Ovary (tissue), 9 donors: ENCODE measurements around the gene ELOVL1. TPM values are rescaled to one million over a fixed set of nuclear protein-coding genes. Genes with fewer than 3 reads are reported as not detected.

ENCODE experiments used
- DNase-seq, 5 donors: peaks; one replicate each; pipeline ENCODE4 v3.0.0-alpha.2; 2019 to 2020
- H3K27ac ChIP-seq, 2 donors: fragments of 200-600 bp; one replicate each; pipeline versions ENCODE4 v1.5.1 to v1.8.0; 2019 to 2022
- H3K27me3 ChIP-seq: fragments of 200-600 bp; one replicate; pipeline ENCODE4 v1.8.0; 2022
- H3K36me3 ChIP-seq: fragments of 200-600 bp; sonication (generic); one replicate; pipeline ENCODE4 v1.5.1; 2019
- H3K4me1 ChIP-seq: one replicate; pipeline ENCODE4 v1.8.1; 2013; ENCODE audit warnings: mild to moderate bottlenecking, moderate library complexity; ENCODE audit not compliant: insufficient read depth
- H3K4me3 ChIP-seq: fragments of 200-600 bp; sonication (generic); one replicate; pipeline ENCODE4 v1.5.1; 2017
- H3K9me3 ChIP-seq, 2 donors: fragments of 200-600 bp in 1 of 2; sonication (generic) in 1 of 2; one replicate each; pipeline versions ENCODE4 v1.5.1 to v1.8.1; 2013 to 2019; ENCODE audit warnings: mild to moderate bottlenecking in 1 of 2, moderate library complexity in 1 of 2
- EP300 ChIP-seq: sonication (generic); formaldehyde crosslinking; IDR thresholded peaks from one replicate; pipeline ENCODE4 v1.6.1; 2017; ENCODE audit warnings: antibody characterized with exemption
- POLR2A ChIP-seq: fragments of 450-650 bp; IDR thresholded peaks from one replicate; pipeline ENCODE4 v1.6.1; 2017; ENCODE audit warnings: antibody characterized with exemption, mild to moderate bottlenecking, moderate library complexity
- WGBS, 3 donors: extraction: QIAGEN DNeasy Blood & Tissue Kit in 1 of 3; methylation state at CpG; one replicate each; pipeline versions ENCODE4 v1.1.5 to v1.1.7; 2013 to 2017; 5-methylcytosine and 5-hydroxymethylcytosine counted together
- intact Hi-C, 4 donors: fragments of 100-400 bp; cut with DNase I; formaldehyde crosslinking; loops; one replicate each; pipeline versions ENCODE4 v1.11.0 to v1.15.1; 2022 to 2023
- polyA plus RNA-seq, 2 donors: library from polyadenylated mRNA; stranded (reverse); fragments of 200-250 nt in 1 of 2; fragments of 350-450 nt in 1 of 2; fragmentation: Illumina TruSeq in 1 of 2; extraction: RNeasy Lipid Tissue Mini Kit (QIAGEN cat#74804) in 1 of 2; gene quantifications; one replicate each; pipeline ENCODE4 v1.2.3, GENCODE V29; 2013 to 2014
- total RNA-seq, 7 donors: library from RNA; depleted of rRNA in 2 of 7; stranded (reverse); fragments of >200 nt in 2 of 7; fragmentation: NEBNext Ultra II Directional in 3 of 7; extraction: Animal tissue kit (Norgen Biotek cat#: 25700) in 3 of 7; gene quantifications; one replicate each; pipeline versions ENCODE4 v1.1.0 to v1.2.4, GENCODE V29; 2016 to 2023
- TF ChIP-seq, protein P1 (sequence below), 3 donors: fragments of 450-650 bp in 2 of 3; fragments of 200-600 bp in 1 of 3; IDR thresholded peaks; one replicate each; pipeline versions ENCODE4 v1.5.1 to v1.8.0; 2016 to 2022; ENCODE audit warnings: antibody characterized with exemption in 3 of 3, mild to moderate bottlenecking in 1 of 3
- donor health status: DM: no; HTN: no; CAD: no; lungs with moderate emphysema.
- donor health status: DM: no; HTN: no; CAD: no.
- donor health status: Bipolar disorder and iron deficiency.
- donor health status: DM: yes; HTN: yes; CAD: no.
- donor health status: DM: no; HTN: no; CAD: no.
- donor health status: DM: yes; HTN: yes; CAD: no.

Gene ELOVL1
- total and polyA plus RNA-seq, 9 donors = 10.0 to 130 (median 35.4) TPM

DNA sequence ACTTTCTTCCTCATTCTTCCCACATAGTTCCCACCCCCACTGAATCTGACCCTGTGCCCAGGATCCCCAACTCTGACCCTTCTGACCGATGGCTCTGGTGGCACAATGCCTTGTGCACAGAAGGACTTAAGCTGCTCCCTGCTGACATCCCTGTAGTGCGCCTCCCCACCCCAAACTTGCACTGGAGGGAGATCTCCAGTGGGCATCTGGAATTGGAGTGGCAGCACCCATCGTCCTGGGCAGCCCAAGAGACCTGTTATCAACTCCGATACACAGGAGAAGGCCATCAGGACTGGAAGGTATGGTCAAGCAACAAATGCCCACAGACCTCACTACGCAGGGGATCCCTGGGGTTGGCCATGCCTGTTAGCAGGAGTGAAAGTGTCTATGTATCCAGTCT lies 21.2 kb downstream of the ELOVL1 start:
- no peak for DNase-seq
- Histone ChIP-seq H3K36me3 (no peaks in the 10 kb centered on the region), H3K9me3 (no peaks in the 10 kb centered on the region), H3K27me3 (no peaks in the 10 kb centered on the region), H3K4me1 (peaks cover 3% of the 10 kb centered on the region), H3K27ac (no peak overlapping the region), H3K4me3 (no peak overlapping the region)
- 89 to 91% (median 89%) methylated on average over 5 of the region's 5 CpGs for WGBS, 3 donors
- TF ChIP-seq EP300 (no peak), POLR2A (no peak)
- TF ChIP-seq, protein P1, sequence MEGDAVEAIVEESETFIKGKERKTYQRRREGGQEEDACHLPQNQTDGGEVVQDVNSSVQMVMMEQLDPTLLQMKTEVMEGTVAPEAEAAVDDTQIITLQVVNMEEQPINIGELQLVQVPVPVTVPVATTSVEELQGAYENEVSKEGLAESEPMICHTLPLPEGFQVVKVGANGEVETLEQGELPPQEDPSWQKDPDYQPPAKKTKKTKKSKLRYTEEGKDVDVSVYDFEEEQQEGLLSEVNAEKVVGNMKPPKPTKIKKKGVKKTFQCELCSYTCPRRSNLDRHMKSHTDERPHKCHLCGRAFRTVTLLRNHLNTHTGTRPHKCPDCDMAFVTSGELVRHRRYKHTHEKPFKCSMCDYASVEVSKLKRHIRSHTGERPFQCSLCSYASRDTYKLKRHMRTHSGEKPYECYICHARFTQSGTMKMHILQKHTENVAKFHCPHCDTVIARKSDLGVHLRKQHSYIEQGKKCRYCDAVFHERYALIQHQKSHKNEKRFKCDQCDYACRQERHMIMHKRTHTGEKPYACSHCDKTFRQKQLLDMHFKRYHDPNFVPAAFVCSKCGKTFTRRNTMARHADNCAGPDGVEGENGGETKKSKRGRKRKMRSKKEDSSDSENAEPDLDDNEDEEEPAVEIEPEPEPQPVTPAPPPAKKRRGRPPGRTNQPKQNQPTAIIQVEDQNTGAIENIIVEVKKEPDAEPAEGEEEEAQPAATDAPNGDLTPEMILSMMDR (IDR thresholded peaks at IDR 0.05) = no peak
- intact Hi-C loops = no loop called here

DNA sequence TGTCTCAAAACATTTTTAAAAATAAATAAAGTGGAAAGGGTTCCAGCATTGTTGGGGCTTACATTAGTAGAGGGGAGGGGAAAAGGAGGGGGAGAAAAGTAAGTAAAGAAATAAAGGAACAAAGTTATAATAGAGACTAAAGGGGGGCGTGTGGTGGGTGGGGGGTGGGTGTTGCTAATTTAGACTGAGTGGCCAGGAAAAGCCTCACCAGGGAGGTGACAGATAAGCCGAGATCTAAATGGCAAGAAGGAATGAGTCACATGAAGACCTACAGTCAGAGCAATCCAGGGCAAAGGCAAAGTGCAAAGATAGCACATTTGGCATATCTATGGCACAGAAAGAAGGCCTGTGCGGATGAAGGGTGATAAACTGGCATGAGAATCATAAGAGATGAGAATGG lies 22.7 kb downstream of the ELOVL1 start:
- Histone ChIP-seq H3K27me3 (no peaks in the 10 kb centered on the region), H3K36me3 (no peaks in the 10 kb centered on the region), H3K4me3 (no peak overlapping the region), H3K9me3 (no peaks in the 10 kb centered on the region), H3K27ac (no peak overlapping the region), H3K4me1 (peaks cover 3% of the 10 kb centered on the region)
- intact Hi-C loops = no loop called here
- 58 to 65% (median 59%) methylated on average over 3 of the region's 3 CpGs for WGBS, 3 donors
- TF ChIP-seq, protein P1 (IDR thresholded peaks at IDR 0.05) = no peak
- TF ChIP-seq POLR2A (no peak), EP300 (no peak)
- DNase-seq = no peak

DNA sequence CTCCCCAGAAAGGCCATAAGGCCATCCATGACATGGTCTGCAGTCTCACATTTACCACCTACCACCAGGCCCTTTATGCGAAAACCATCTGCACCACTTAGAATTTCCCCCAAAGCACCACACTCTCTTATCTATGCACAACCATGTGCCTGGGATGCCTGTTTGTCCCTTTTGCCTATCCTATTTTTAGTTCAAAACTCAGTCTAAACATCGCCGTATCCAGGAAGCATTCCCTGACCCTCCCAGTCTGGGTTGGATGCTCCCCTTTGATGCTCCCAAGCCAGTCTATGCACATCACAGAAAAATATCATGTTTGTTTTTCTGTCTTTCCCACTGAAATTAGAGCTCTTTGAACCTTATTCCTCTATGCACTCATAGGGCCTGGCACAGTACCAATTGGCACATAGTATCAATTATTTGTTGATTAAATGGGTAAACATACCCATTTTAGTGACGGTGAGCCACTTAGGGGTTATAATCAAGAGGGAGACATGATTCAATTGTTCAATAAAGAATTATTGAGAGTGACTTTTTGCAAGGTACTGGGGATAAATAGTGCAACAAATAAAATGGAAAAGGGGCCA lies 23.5 kb downstream of the ELOVL1 start:
- DNase-seq = no peak
- TF ChIP-seq, protein P1 (IDR thresholded peaks at IDR 0.05) = no peak
- TF ChIP-seq EP300 (no peak), POLR2A (no peak)
- 34 to 57% (median 34%) methylated on average over 4 of the region's 4 CpGs for WGBS, 3 donors
- H3K27me3 ChIP-seq = no peaks in the 10 kb centered on the region
- peaks cover 3% of the 10 kb centered on the region for H3K4me1 ChIP-seq
- no peak overlapping the region for H3K4me3 ChIP-seq
- intact Hi-C loops = no loop called here
- H3K36me3 ChIP-seq = no peaks in the 10 kb centered on the region
- H3K9me3 ChIP-seq = no peaks in the 10 kb centered on the region
- H3K27ac ChIP-seq = no peak overlapping the region

DNA sequence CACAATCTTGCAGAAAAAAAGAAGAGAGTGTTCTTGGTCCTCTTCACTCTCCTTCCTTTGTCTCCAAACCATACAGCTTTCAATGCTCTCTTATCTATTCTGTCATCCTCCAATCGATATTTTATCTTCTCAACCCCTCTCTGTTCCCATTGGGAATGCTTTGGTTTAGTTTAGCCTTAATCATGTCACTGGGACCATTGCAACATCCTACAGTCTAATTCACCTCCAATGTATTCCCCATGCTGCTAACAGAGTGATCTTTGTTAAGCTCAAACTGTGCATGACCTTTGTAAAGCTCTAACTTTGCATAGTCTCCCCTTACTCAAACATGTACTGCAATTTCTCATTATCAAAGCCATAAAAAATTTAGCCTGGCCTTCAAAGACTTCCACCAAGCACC lies 27.3 kb downstream of the ELOVL1 start:
- Histone ChIP-seq H3K4me3 (no peak overlapping the region), H3K27ac (no peak overlapping the region), H3K36me3 (no peaks in the 10 kb centered on the region), H3K27me3 (no peaks in the 10 kb centered on the region), H3K9me3 (no peaks in the 10 kb centered on the region), H3K4me1 (peaks cover 3% of the 10 kb centered on the region)
- intact Hi-C loops = no loop called here
- DNase-seq = no peak
- no peak for TF ChIP-seq POLR2A
- TF ChIP-seq, protein P1 (IDR thresholded peaks at IDR 0.05) = no peak
- no peak for TF ChIP-seq EP300
- WGBS, 3 donors = 62 to 78% (median 63%) methylated on average over 1 of the region's 1 CpG
